Liver (tissue), 9 donors: ENCODE results near the gene MSI2. TPM values are rescaled to one million over a fixed set of nuclear protein-coding genes. Genes with fewer than 3 reads are reported as not detected.

Experiments used
- DNase-seq: peaks from one replicate; pipeline ENCODE4 v3.0.0-alpha.2; 2017; ENCODE audit warnings: low spot score
- H3K27ac ChIP-seq, 2 donors: one replicate each; pipeline ENCODE4 v1.7.0; 2013; ENCODE audit warnings: inconsistent platforms in 2 of 2, low read length in 2 of 2, control low read depth in 1 of 2, low read depth in 1 of 2, mild to moderate bottlenecking in 1 of 2
- H3K27me3 ChIP-seq, 4 donors: one replicate each; pipeline versions ENCODE4 v1.6.1 to v1.7.0; 2013; ENCODE audit warnings: low read length in 3 of 4, inconsistent platforms in 1 of 4, mild to moderate bottlenecking in 1 of 4, moderate library complexity in 1 of 4; ENCODE audit not compliant: control insufficient read depth in 4 of 4, insufficient read depth in 4 of 4
- H3K36me3 ChIP-seq, 4 donors: one replicate each; pipeline versions ENCODE4 v1.6.1 to v1.7.0; 2013; ENCODE audit warnings: low read length in 3 of 4, mild to moderate bottlenecking in 3 of 4, low read depth in 1 of 4, moderate library complexity in 1 of 4; ENCODE audit not compliant: control insufficient read depth in 4 of 4, insufficient read depth in 3 of 4
- H3K4me1 ChIP-seq, 4 donors: one replicate each; pipeline versions ENCODE4 v1.6.1 to v1.7.0; 2013; ENCODE audit warnings: low read length in 3 of 4, mild to moderate bottlenecking in 3 of 4, moderate library complexity in 1 of 4; ENCODE audit not compliant: control insufficient read depth in 4 of 4, insufficient read depth in 4 of 4
- H3K4me3 ChIP-seq, 3 donors: one replicate each; pipeline versions ENCODE4 v1.6.1 to v1.7.0; 2013; ENCODE audit warnings: low read length in 3 of 3, control low read depth in 1 of 3, low read depth in 1 of 3, mild to moderate bottlenecking in 1 of 3
- H3K9ac ChIP-seq, 2 donors: one replicate each; pipeline ENCODE4 v1.7.0; 2013; ENCODE audit warnings: low read length in 2 of 2, mild to moderate bottlenecking in 2 of 2, moderate library complexity in 2 of 2, control low read depth in 1 of 2, low read depth in 1 of 2
- H3K9me3 ChIP-seq, 4 donors: one replicate each; pipeline versions ENCODE4 v1.6.1 to v1.7.0; 2013; ENCODE audit warnings: low read length in 3 of 4; ENCODE audit not compliant: control insufficient read depth in 4 of 4
- ATF3 ChIP-seq: IDR thresholded peaks from 2 replicates; pipeline ENCODE4 v1.6.1; 2016; ENCODE audit warnings: antibody characterized with exemption
- CTCF ChIP-seq: fragments of 150-350 bp; IDR thresholded peaks from 2 replicates; pipeline ENCODE4 v1.5.1; 2017; ENCODE audit warnings: improper control_type of control experiment, low read depth, low read length; ENCODE audit not compliant: missing input control
- EGR1 ChIP-seq, 2 donors: IDR thresholded peaks; 2 replicates each; pipeline ENCODE4 v1.6.1; 2016 to 2018; ENCODE audit warnings: antibody characterized with exemption in 2 of 2, low read depth in 2 of 2
- FOXA1 ChIP-seq: IDR thresholded peaks from 2 replicates; pipeline ENCODE4 v1.6.1; 2016; ENCODE audit warnings: antibody characterized with exemption
- FOXA2 ChIP-seq: IDR thresholded peaks from 2 replicates; pipeline ENCODE4 v1.6.1; 2016; ENCODE audit warnings: antibody characterized with exemption
- GABPA ChIP-seq, 2 donors: IDR thresholded peaks in 1 of 2; conservative IDR thresholded peaks in 1 of 2; 2 replicates each; pipeline ENCODE4 v1.6.1; 2016; ENCODE audit warnings: antibody characterized with exemption in 2 of 2, mild to moderate bottlenecking in 1 of 2, moderate library complexity in 1 of 2
- HNF4A ChIP-seq, 2 donors: conservative IDR thresholded peaks; 2 replicates each; pipeline ENCODE4 v1.6.1; 2016; ENCODE audit warnings: antibody characterized with exemption in 2 of 2, mild to moderate bottlenecking in 2 of 2
- HNF4G ChIP-seq: IDR thresholded peaks from 2 replicates; pipeline ENCODE4 v1.6.1; 2016; ENCODE audit warnings: antibody characterized with exemption
- JUND ChIP-seq, 2 donors: IDR thresholded peaks; 2 replicates each; pipeline ENCODE4 v1.6.1; 2016; ENCODE audit warnings: antibody characterized with exemption in 2 of 2
- MAX ChIP-seq: IDR thresholded peaks from 2 replicates; pipeline ENCODE4 v1.6.1; 2016; ENCODE audit warnings: antibody characterized with exemption
- NR2F2 ChIP-seq: IDR thresholded peaks from 2 replicates; pipeline ENCODE4 v1.6.1; 2016; ENCODE audit warnings: antibody characterized with exemption
- RAD21 ChIP-seq, 2 donors: IDR thresholded peaks; 2 replicates each; pipeline ENCODE4 v1.6.1; 2016; ENCODE audit warnings: antibody characterized with exemption in 2 of 2, mild to moderate bottlenecking in 2 of 2
- REST ChIP-seq: IDR thresholded peaks from 2 replicates; pipeline ENCODE4 v1.6.1; 2016; ENCODE audit warnings: antibody characterized with exemption, mild to moderate bottlenecking
- RXRA ChIP-seq, 2 donors: IDR thresholded peaks; 2 replicates each; pipeline ENCODE4 v1.6.1; 2017 to 2018; ENCODE audit warnings: antibody characterized with exemption in 2 of 2, mild to moderate bottlenecking in 1 of 2
- SP1 ChIP-seq: IDR thresholded peaks from 2 replicates; pipeline ENCODE4 v1.6.1; 2018; ENCODE audit warnings: antibody characterized with exemption, mild to moderate bottlenecking
- TAF1 ChIP-seq: conservative IDR thresholded peaks from 2 replicates; pipeline ENCODE4 v1.6.1; 2016; ENCODE audit warnings: antibody characterized with exemption, mild to moderate bottlenecking
- YY1 ChIP-seq: IDR thresholded peaks from 2 replicates; pipeline ENCODE4 v1.6.1; 2016; ENCODE audit warnings: antibody characterized with exemption, mild to moderate bottlenecking
- WGBS: extraction: QIAGEN DNeasy Blood & Tissue Kit; methylation state at CpG from one replicate; pipeline ENCODE4 v1.1.7; 2013; 5-methylcytosine and 5-hydroxymethylcytosine counted together
- polyA plus RNA-seq, 2 donors: library from polyadenylated mRNA; stranded (reverse) in 1 of 2; unstranded in 1 of 2; fragments of 200-250 nt in 1 of 2; fragments of >200 nt in 1 of 2; fragmentation: Nextera tagmentation in 1 of 2; extraction: Ambion mirVana in 1 of 2; gene quantifications; one replicate each; pipeline versions ENCODE4 v1.2.1 to v1.2.3, GENCODE V29; 2013 to 2015
- total RNA-seq, 2 donors: library from RNA; depleted of rRNA; stranded (reverse); fragments of >200 nt; gene quantifications; one replicate each; pipeline ENCODE4 v1.2.3, GENCODE V29; 2014
- donor health status: healthy.
- donor health status: healthy.
- donor health status: healthy.
- donor health status: healthy.
- donor health status: healthy.

Gene MSI2
- total and polyA plus RNA-seq, 4 donors, result 5.7 to 15.6 (median 9.2) TPM

GRCh38 chr17:57493625-57494024, 237.3 kb downstream of the MSI2 start:
- TF ChIP-seq CTCF (no peak), ATF3 (no peak), REST (no peak), FOXA2 (no peak), JUND (IDR thresholded peaks at IDR 0.05) (no peak), GABPA (IDR thresholded peaks at IDR 0.05 in 1 of 2, conservative IDR thresholded peaks at IDR 0.05 in 1 of 2) (no peak), TAF1 (no peak), HNF4G (no peak), MAX (no peak), FOXA1 (no peak), SP1 (no peak), HNF4A (conservative IDR thresholded peaks at IDR 0.05) (no peak), NR2F2 (no peak), RXRA (IDR thresholded peaks at IDR 0.05) (no peak), EGR1 (IDR thresholded peaks at IDR 0.05; ENCODE audit: low read depth in 2 of 2) (no peak), RAD21 (IDR thresholded peaks at IDR 0.05) (no peak)

GRCh38 chr17:57494443-57494842, 238.1 kb downstream of the MSI2 start:
- H3K27ac ChIP-seq, result no peak overlapping the region
- H3K9me3 ChIP-seq, result no peaks in the 10 kb centered on the region
- H3K9ac ChIP-seq, result no peak overlapping the region
- 96% methylated on average over 5 of the region's 5 CpGs for WGBS
- H3K4me1 ChIP-seq, result no peaks in the 10 kb centered on the region
- H3K27me3 ChIP-seq, result no peaks in the 10 kb centered on the region
- no peaks in the 10 kb centered on the region for H3K36me3 ChIP-seq
- no peak overlapping the region for H3K4me3 ChIP-seq
- no peak for DNase-seq
- TF ChIP-seq SP1 (no peak), YY1 (no peak), FOXA2 (no peak), CTCF (no peak), EGR1 (IDR thresholded peaks at IDR 0.05; ENCODE audit: low read depth in 2 of 2) (no peak), HNF4A (conservative IDR thresholded peaks at IDR 0.05) (no peak)

More at GRCh38 chr17:57493625-57494024, 237.3 kb downstream of the MSI2 start:
- H3K36me3 ChIP-seq, result no peaks in the 10 kb centered on the region
- no peaks in the 10 kb centered on the region for H3K27me3 ChIP-seq
- no peaks in the 10 kb centered on the region for H3K9me3 ChIP-seq
- no peak overlapping the region for H3K27ac ChIP-seq
- no peaks in the 10 kb centered on the region for H3K4me1 ChIP-seq
- no peak overlapping the region for H3K4me3 ChIP-seq
- no peak overlapping the region for H3K9ac ChIP-seq
- WGBS, result 94% methylated on average over 6 of the region's 6 CpGs
- no peak for DNase-seq
